Thyroid gland (tissue), 4 donors: Measurements from ENCODE around the gene EID2B. TPM values are rescaled to one million over a fixed set of nuclear protein-coding genes. Genes with fewer than 3 reads are reported as not detected.

Experiments used
- DNase-seq, 2 donors: peaks; one replicate each; pipeline ENCODE4 v3.0.0-alpha.2; 2019
- H3K27ac ChIP-seq, 3 donors: fragments of 200-600 bp; sonication (generic); 1 replicate in 2 of 3; 2 replicates in 1 of 3; pipeline ENCODE4 v1.5.1; 2016 to 2019; ENCODE audit warnings: mild to moderate bottlenecking in 1 of 3, moderate library complexity in 1 of 3
- H3K27me3 ChIP-seq: fragments of 200-600 bp; sonication (generic); one replicate; pipeline ENCODE4 v1.5.1; 2019
- H3K36me3 ChIP-seq, 2 donors: fragments of 200-600 bp; sonication (generic); one replicate each; pipeline ENCODE4 v1.5.1; 2016 to 2019
- H3K4me1 ChIP-seq, 2 donors: fragments of 200-600 bp; sonication (generic); one replicate each; pipeline ENCODE4 v1.5.1; 2017 to 2019
- H3K4me3 ChIP-seq, 3 donors: fragments of 200-600 bp; sonication (generic); replicated peaks in 1 of 3; 1 replicate in 2 of 3; 2 replicates in 1 of 3; pipeline ENCODE4 v1.5.1; 2016; ENCODE audit warnings: mild to moderate bottlenecking in 1 of 3
- H3K9me3 ChIP-seq: fragments of 200-600 bp; sonication (generic); one replicate; pipeline ENCODE4 v1.5.1; 2017
- CTCF ChIP-seq, 6 experiments: fragments of 200-600 bp in 3 of 6; fragments of 450-650 bp in 3 of 6; sonication (generic) in 3 of 6; IDR thresholded peaks; one replicate each; pipeline ENCODE4 v1.5.1; 2016 to 2019; ENCODE audit warnings: antibody characterized with exemption in 6 of 6, mild to moderate bottlenecking in 2 of 6, inconsistent platforms in 1 of 6, moderate library complexity in 1 of 6
- POLR2A ChIP-seq, 2 donors: fragments of 450-650 bp; IDR thresholded peaks; one replicate each; pipeline ENCODE4 v1.6.1; 2017; ENCODE audit warnings: antibody characterized with exemption in 2 of 2, mild to moderate bottlenecking in 2 of 2, moderate library complexity in 1 of 2
- WGBS, 2 donors: methylation state at CpG; one replicate each; pipeline ENCODE4 v1.1.5; 2017; 5-methylcytosine and 5-hydroxymethylcytosine counted together
- intact Hi-C: fragments of 100-400 bp; cut with DNase I; formaldehyde crosslinking; loops from one replicate; pipeline ENCODE4 v1.15.1; 2023
- total RNA-seq, 4 donors: library from RNA; depleted of rRNA; stranded (reverse); fragments of >200 nt; gene quantifications; one replicate each; pipeline ENCODE4 v1.2.3, GENCODE V29; 2016

Gene EID2B
- total RNA-seq, 4 donors from 2014 or later, result 2.4 to 7.1 (median 4.4) TPM

- Histone ChIP-seq H3K4me1 (peaks cover 21 to 50% of the 10 kb centered on the region in 2 donors), H3K27me3 (no peaks in the 10 kb centered on the region), H3K36me3 (no peaks in the 10 kb centered on the region), H3K4me3 (no peak overlapping the region), H3K27ac (no peak overlapping the region), H3K9me3 (no peaks in the 10 kb centered on the region)
- intact Hi-C loops, result no loop called here
- no peak for TF ChIP-seq POLR2A (IDR thresholded peaks at IDR 0.05)
- 73 to 76% methylated on average over 6 of the region's 6 CpGs for WGBS, 2 donors
- no peak for DNase-seq
Measured at GRCh38 chr19:39558624-39559117, 26.0 kb upstream of the EID2B start.

GRCh38 chr19:39557811-39558623, 25.4 kb upstream of the EID2B start:
- H3K9me3 ChIP-seq, result no peaks in the 10 kb centered on the region
- intact Hi-C loops, result no loop called here
- no peak overlapping the region for H3K4me3 ChIP-seq
- WGBS, 2 donors, result 65 to 71% methylated on average over 5 of the region's 5 CpGs
- H3K36me3 ChIP-seq, result no peaks in the 10 kb centered on the region
- H3K27me3 ChIP-seq, result no peaks in the 10 kb centered on the region
- peak in 1 of 2 donors; percentile 16 for DNase-seq
- no peak for TF ChIP-seq POLR2A (IDR thresholded peaks at IDR 0.05)
- no peak for TF ChIP-seq CTCF (IDR thresholded peaks at IDR 0.05)
- peaks cover 17 to 45% of the 10 kb centered on the region in 2 donors for H3K4me1 ChIP-seq
- no peak overlapping the region for H3K27ac ChIP-seq

GRCh38 chr19:39555883-39556282, 23.2 kb upstream of the EID2B start:
- no peak overlapping the region for H3K27ac ChIP-seq
- 20 to 40% methylated on average over 1 of the region's 1 CpG for WGBS, 2 donors
- H3K36me3 ChIP-seq, result no peaks in the 10 kb centered on the region
- no peak overlapping the region for H3K4me3 ChIP-seq
- intact Hi-C loops, result no loop called here
- H3K4me1 ChIP-seq, result peaks cover 8 to 31% of the 10 kb centered on the region in 2 donors
- H3K27me3 ChIP-seq, result no peaks in the 10 kb centered on the region
- no peak for DNase-seq
- no peaks in the 10 kb centered on the region for H3K9me3 ChIP-seq
- TF ChIP-seq CTCF (IDR thresholded peaks at IDR 0.05) (no peak), POLR2A (IDR thresholded peaks at IDR 0.05) (no peak)

GRCh38 chr19:39554701-39555311, 22.2 kb upstream of the EID2B start:
- 57 to 58% methylated on average over 4 of the region's 4 CpGs for WGBS, 2 donors
- no peak overlapping the region for H3K4me3 ChIP-seq
- no peaks in the 10 kb centered on the region for H3K27me3 ChIP-seq
- intact Hi-C loops, result loop anchor here (5.0 kb wide), 1 partner anchor 117 kb away; no protein-coding TSS in a partner anchor
- H3K9me3 ChIP-seq, result no peaks in the 10 kb centered on the region
- H3K36me3 ChIP-seq, result no peaks in the 10 kb centered on the region
- peak overlapping the region; percentile 39 to 51 (median 46) for H3K27ac ChIP-seq
- peak; percentile 79 to 86 for DNase-seq
- no peak for TF ChIP-seq CTCF (IDR thresholded peaks at IDR 0.05)
- TF ChIP-seq POLR2A (IDR thresholded peaks at IDR 0.05), result no peak
- H3K4me1 ChIP-seq, result peaks cover 8 to 31% of the 10 kb centered on the region in 2 donors

GRCh38 chr19:39553082-39553652, 20.5 kb upstream of the EID2B start:
- no peak for DNase-seq
- H3K27me3 ChIP-seq, result no peaks in the 10 kb centered on the region
- WGBS, 2 donors, result 67 to 71% methylated on average over 6 to 7 of the region's 7 CpGs
- peaks cover 8 to 29% of the 10 kb centered on the region in 2 donors for H3K4me1 ChIP-seq
- no peak overlapping the region for H3K4me3 ChIP-seq
- intact Hi-C loops, result loop anchor here (5.0 kb wide), 1 partner anchor 119 kb away; no protein-coding TSS in a partner anchor
- H3K9me3 ChIP-seq, result no peaks in the 10 kb centered on the region
- no peaks in the 10 kb centered on the region for H3K36me3 ChIP-seq
- TF ChIP-seq POLR2A (IDR thresholded peaks at IDR 0.05), result no peak
- no peak for TF ChIP-seq CTCF (IDR thresholded peaks at IDR 0.05)
- no peak overlapping the region for H3K27ac ChIP-seq
